Adrenal gland (tissue), 12 donors: Measurements from ENCODE around the gene CCN5. TPM values are rescaled to one million over a fixed set of nuclear protein-coding genes. Genes with fewer than 3 reads are reported as not detected.

Experiments
- DNase-seq, 7 donors: peaks; one replicate each; pipeline ENCODE4 v3.0.0-alpha.2; 2019 to 2020
- H3K27ac ChIP-seq, 5 donors: fragments of 200-600 bp; sonication (generic) in 4 of 5; 1 replicate in 3 of 5; 2 replicates in 2 of 5; pipeline versions ENCODE4 v1.5.1 to v1.8.0; 2016 to 2020; ENCODE audit warnings: mild to moderate bottlenecking in 1 of 5
- H3K27me3 ChIP-seq: fragments of 200-600 bp; 2 replicates; pipeline ENCODE4 v1.8.0; 2021
- H3K36me3 ChIP-seq, 2 donors: fragments of 200-600 bp; replicated peaks in 1 of 2; 1 replicate in 1 of 2; 2 replicates in 1 of 2; pipeline versions ENCODE4 v1.5.1 to v1.8.0; 2018 to 2022
- H3K4me1 ChIP-seq, 2 donors: fragments of 200-600 bp; replicated peaks in 1 of 2; 1 replicate in 1 of 2; 2 replicates in 1 of 2; pipeline versions ENCODE4 v1.5.1 to v1.8.0; 2018 to 2021
- H3K4me3 ChIP-seq, 4 donors: fragments of 200-600 bp; sonication (generic) in 3 of 4; one replicate each; pipeline ENCODE4 v1.5.1; 2016 to 2018
- H3K9me3 ChIP-seq, 3 donors: fragments of 200-600 bp; sonication (generic) in 1 of 3; replicated peaks in 1 of 3; 1 replicate in 2 of 3; 2 replicates in 1 of 3; pipeline versions ENCODE4 v1.5.1 to v1.8.0; 2016 to 2021
- CTCF ChIP-seq, 6 experiments: fragments of 450-650 bp in 4 of 6; fragments of 200-600 bp in 2 of 6; sonication (generic) in 1 of 6; IDR thresholded peaks; 1 replicate in 5 of 6; 2 replicates in 1 of 6; pipeline versions ENCODE4 v1.5.1 to v1.8.0; 2016 to 2021; ENCODE audit warnings: antibody characterized with exemption in 6 of 6, mild to moderate bottlenecking in 2 of 6, moderate library complexity in 1 of 6
- POLR2A ChIP-seq, 2 donors: fragments of 450-650 bp; IDR thresholded peaks; one replicate each; pipeline ENCODE4 v1.6.1; 2017; ENCODE audit warnings: antibody characterized with exemption in 2 of 2, mild to moderate bottlenecking in 2 of 2, moderate library complexity in 1 of 2
- WGBS, 4 donors: extraction: QIAGEN DNeasy Blood & Tissue Kit in 2 of 4; methylation state at CpG; one replicate each; pipeline versions ENCODE4 v1.1.5 to v1.1.7; 2013 to 2017; 5-methylcytosine and 5-hydroxymethylcytosine counted together
- intact Hi-C, 2 donors: fragments of 100-400 bp; cut with DNase I; formaldehyde crosslinking; loops; one replicate each; pipeline versions ENCODE4 v1.14.1 to v1.15.0; 2022 to 2023
- polyA plus RNA-seq, 3 donors: library from polyadenylated mRNA; stranded (reverse); fragments of 200-250 nt in 2 of 3; fragments of 350-450 nt in 1 of 3; fragmentation: Illumina TruSeq in 1 of 3; extraction: RNeasy Lipid Tissue Mini Kit (QIAGEN cat#74804) in 1 of 3; gene quantifications; one replicate each; pipeline ENCODE4 v1.2.3, GENCODE V29; 2013 to 2014
- total RNA-seq, 9 donors: library from RNA; depleted of rRNA in 4 of 9; stranded (reverse); fragments of >200 nt in 4 of 9; fragments of 120-200 nt in 1 of 9; fragmentation: NEBNext Ultra II Directional in 1 of 9; extraction: Animal tissue kit (Norgen Biotek cat#: 25700) in 1 of 9; gene quantifications; one replicate each; pipeline versions ENCODE4 v1.1.0 to v1.2.4, GENCODE V29; 2013 to 2023
- donor health status: healthy with polysubstance abuse.
- donor health status: Bipolar disorder and iron deficiency.
- donor health status: DM: yes; HTN: yes; CAD: no.
- donor health status: DM: no; HTN: no; CAD: no.
- donor health status: DM: no; HTN: no; CAD: no.
- donor health status: DM: yes; HTN: yes; CAD: no.

Gene CCN5
- total and polyA plus RNA-seq, 12 donors = 8.0 to 115 (median 52.7) TPM

GRCh38 chr20:44720997-44721784 lies 6.0 kb downstream of the CCN5 start:
- Histone ChIP-seq H3K9me3 (no peaks in the 10 kb centered on the region), H3K4me3 (no peak overlapping the region), H3K27me3 (no peaks in the 10 kb centered on the region), H3K36me3 (no peaks in the 10 kb centered on the region), H3K4me1 (peaks cover 18 to 25% of the 10 kb centered on the region in 2 donors), H3K27ac (peak overlapping the region; percentile 49 to 92 (median 80))
- 30 to 46% (median 36%) methylated on average over 11 of the region's 11 CpGs for WGBS, 4 donors
- TF ChIP-seq POLR2A (IDR thresholded peaks at IDR 0.05) = no peak
- no peak for TF ChIP-seq CTCF (IDR thresholded peaks at IDR 0.05)
- intact Hi-C loops = no loop called here
- peak in 6 of 7 donors; percentile 48 to 79 (median 74) for DNase-seq

- Histone ChIP-seq H3K4me1 (peaks cover 16 to 23% of the 10 kb centered on the region in 2 donors), H3K36me3 (no peaks in the 10 kb centered on the region), H3K27ac (peak overlapping the region in 3 of 5 donors; percentile 49 to 80 (median 55)), H3K27me3 (no peaks in the 10 kb centered on the region), H3K9me3 (no peaks in the 10 kb centered on the region), H3K4me3 (no peak overlapping the region)
- no peak for DNase-seq
- TF ChIP-seq POLR2A (IDR thresholded peaks at IDR 0.05) (no peak), CTCF (IDR thresholded peaks at IDR 0.05) (no peak)
- 75 to 94% (median 87%) methylated on average over 1 of the region's 1 CpG for WGBS, 4 donors
- intact Hi-C loops = no loop called here
These were observed 6.6 kb downstream of the CCN5 start for GRCh38 chr20:44721785-44722054.

- no peak for DNase-seq
- intact Hi-C loops = no loop called here
- TF ChIP-seq CTCF (IDR thresholded peaks at IDR 0.05) (no peak), POLR2A (IDR thresholded peaks at IDR 0.05) (no peak)
- Histone ChIP-seq H3K9me3 (no peaks in the 10 kb centered on the region), H3K27me3 (no peaks in the 10 kb centered on the region), H3K36me3 (no peaks in the 10 kb centered on the region), H3K4me3 (no peak overlapping the region), H3K4me1 (peaks cover 16 to 23% of the 10 kb centered on the region in 2 donors), H3K27ac (no peak overlapping the region)
- WGBS, 4 donors = 82 to 94% (median 83%) methylated on average over 2 of the region's 2 CpGs
These were observed 7.8 kb downstream of the CCN5 start for GRCh38 chr20:44722990-44723389.

GRCh38 chr20:44723391-44723790 lies 8.2 kb downstream of the CCN5 start:
- intact Hi-C loops = no loop called here
- Histone ChIP-seq H3K4me3 (no peak overlapping the region), H3K27ac (no peak overlapping the region), H3K9me3 (no peaks in the 10 kb centered on the region), H3K27me3 (no peaks in the 10 kb centered on the region), H3K36me3 (no peaks in the 10 kb centered on the region), H3K4me1 (peaks cover 16 to 24% of the 10 kb centered on the region in 2 donors)
- DNase-seq = no peak
- 73 to 92% (median 74%) methylated on average over 7 of the region's 7 CpGs for WGBS, 4 donors
- TF ChIP-seq POLR2A (IDR thresholded peaks at IDR 0.05) (no peak), CTCF (IDR thresholded peaks at IDR 0.05) (no peak)
